Activated CD8-positive, alpha-beta T cell treated with anti-CD3 and anti-CD28 coated beads for 36 hours (primary cell): ENCODE measurements around the gene PAPOLB. TPM values are rescaled to one million over a fixed set of nuclear protein-coding genes. Genes with fewer than 3 reads are reported as not detected.

Experiments
- ATAC-seq: fragments of 200-7000 bp; cut with Tn5 transposase; one replicate; pipeline ENCODE4 v1.10.0; 2021; ENCODE audit warnings: mild to moderate bottlenecking, moderate library complexity
- CTCF ChIA-PET: fragments of 350-600 bp; sonication (Branson Sonifier 250); formaldehyde crosslinking; loops from one replicate; lab custom pipeline; 2021; ENCODE audit warnings: antibody characterized with exemption; lab: Charles Lee
- POLR2A ChIA-PET: fragments of 350-600 bp; sonication (Branson Sonifier 250); formaldehyde crosslinking; loops from one replicate; lab custom pipeline; 2021; ENCODE audit warnings: antibody characterized with exemption; lab: Charles Lee
- DNase-seq: peaks from one replicate; pipeline ENCODE4 v3.0.0-alpha.2; 2020
- H3K27ac Mint-ChIP-seq: one replicate; pipeline ENCODE4 v1.8.0; 2021; ENCODE audit warnings: mild to moderate bottlenecking, mixed read lengths
- H3K27me3 Mint-ChIP-seq: one replicate; pipeline ENCODE4 v1.8.0; 2021; ENCODE audit warnings: mixed read lengths
- H3K36me3 Mint-ChIP-seq: one replicate; pipeline ENCODE4 v1.8.0; 2021; ENCODE audit warnings: low read depth, mixed read lengths
- H3K4me1 Mint-ChIP-seq: one replicate; pipeline ENCODE4 v1.8.0; 2021; ENCODE audit warnings: low read depth, mixed read lengths
- H3K4me3 Mint-ChIP-seq: one replicate; pipeline ENCODE4 v1.8.0; 2021; ENCODE audit warnings: mild to moderate bottlenecking, moderate library complexity, mixed read lengths
- H3K9me3 Mint-ChIP-seq: one replicate; pipeline ENCODE4 v1.8.0; 2021; ENCODE audit warnings: mixed read lengths
- intact Hi-C: fragments of 100-400 bp; cut with micrococcal nuclease; formaldehyde crosslinking; loops from one replicate; pipeline ENCODE4 v1.10.0; 2022
- total RNA-seq, 2 experiments: library from RNA; stranded (reverse); gene quantifications; one replicate each; pipeline ENCODE4 v1.2.3, GENCODE V29; 2021
- TF ChIP-seq, protein P1 (sequence below): fragments of 200-600 bp; IDR thresholded peaks from one replicate; pipeline ENCODE4 v1.8.0; 2022; ENCODE audit warnings: antibody characterized with exemption, mild to moderate bottlenecking

The PAPOLB gene
- total RNA-seq, 2 experiments from 2014 or later, result not detected

DNA sequence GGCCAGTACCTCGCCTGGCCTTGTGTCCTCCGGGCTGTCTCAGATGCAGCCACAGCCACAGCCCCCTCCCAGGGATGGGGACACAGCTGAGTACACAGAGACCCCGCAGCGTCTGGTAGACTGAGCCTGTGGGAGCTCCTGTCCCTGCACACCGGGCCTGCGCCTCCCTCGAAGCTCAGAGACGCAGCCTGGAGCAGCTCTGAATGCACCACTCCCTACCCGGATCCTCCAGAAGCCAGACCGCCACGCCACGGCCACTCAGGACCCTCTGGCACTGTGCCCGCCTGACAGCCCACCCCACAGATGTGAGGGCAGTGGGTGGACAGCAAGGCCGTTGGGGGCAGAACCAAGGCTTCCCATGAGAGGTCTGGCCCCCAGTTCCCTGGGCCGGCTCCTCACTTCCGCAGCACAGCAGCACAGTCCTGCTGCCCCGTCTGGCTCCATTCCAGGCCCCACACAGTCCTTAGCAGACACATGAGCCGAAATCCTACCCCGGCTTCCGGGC is 40.8 kb downstream of the PAPOLB start:
- H3K4me3 Mint-ChIP-seq, result no peak overlapping the region
- ChIA-PET POLR2A (no interaction called here), CTCF (no interaction called here)
- H3K9me3 Mint-ChIP-seq, result no peaks in the 10 kb centered on the region
- no peaks in the 10 kb centered on the region for H3K36me3 Mint-ChIP-seq
- no peaks in the 10 kb centered on the region for H3K4me1 Mint-ChIP-seq
- no peak overlapping the region for H3K27ac Mint-ChIP-seq
- intact Hi-C loops, result no loop called here
- H3K27me3 Mint-ChIP-seq, result peaks cover 2% of the 10 kb centered on the region
- DNase-seq (no peak), ATAC-seq (no peak)
- TF ChIP-seq, protein P1, sequence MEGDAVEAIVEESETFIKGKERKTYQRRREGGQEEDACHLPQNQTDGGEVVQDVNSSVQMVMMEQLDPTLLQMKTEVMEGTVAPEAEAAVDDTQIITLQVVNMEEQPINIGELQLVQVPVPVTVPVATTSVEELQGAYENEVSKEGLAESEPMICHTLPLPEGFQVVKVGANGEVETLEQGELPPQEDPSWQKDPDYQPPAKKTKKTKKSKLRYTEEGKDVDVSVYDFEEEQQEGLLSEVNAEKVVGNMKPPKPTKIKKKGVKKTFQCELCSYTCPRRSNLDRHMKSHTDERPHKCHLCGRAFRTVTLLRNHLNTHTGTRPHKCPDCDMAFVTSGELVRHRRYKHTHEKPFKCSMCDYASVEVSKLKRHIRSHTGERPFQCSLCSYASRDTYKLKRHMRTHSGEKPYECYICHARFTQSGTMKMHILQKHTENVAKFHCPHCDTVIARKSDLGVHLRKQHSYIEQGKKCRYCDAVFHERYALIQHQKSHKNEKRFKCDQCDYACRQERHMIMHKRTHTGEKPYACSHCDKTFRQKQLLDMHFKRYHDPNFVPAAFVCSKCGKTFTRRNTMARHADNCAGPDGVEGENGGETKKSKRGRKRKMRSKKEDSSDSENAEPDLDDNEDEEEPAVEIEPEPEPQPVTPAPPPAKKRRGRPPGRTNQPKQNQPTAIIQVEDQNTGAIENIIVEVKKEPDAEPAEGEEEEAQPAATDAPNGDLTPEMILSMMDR, result no peak

DNA sequence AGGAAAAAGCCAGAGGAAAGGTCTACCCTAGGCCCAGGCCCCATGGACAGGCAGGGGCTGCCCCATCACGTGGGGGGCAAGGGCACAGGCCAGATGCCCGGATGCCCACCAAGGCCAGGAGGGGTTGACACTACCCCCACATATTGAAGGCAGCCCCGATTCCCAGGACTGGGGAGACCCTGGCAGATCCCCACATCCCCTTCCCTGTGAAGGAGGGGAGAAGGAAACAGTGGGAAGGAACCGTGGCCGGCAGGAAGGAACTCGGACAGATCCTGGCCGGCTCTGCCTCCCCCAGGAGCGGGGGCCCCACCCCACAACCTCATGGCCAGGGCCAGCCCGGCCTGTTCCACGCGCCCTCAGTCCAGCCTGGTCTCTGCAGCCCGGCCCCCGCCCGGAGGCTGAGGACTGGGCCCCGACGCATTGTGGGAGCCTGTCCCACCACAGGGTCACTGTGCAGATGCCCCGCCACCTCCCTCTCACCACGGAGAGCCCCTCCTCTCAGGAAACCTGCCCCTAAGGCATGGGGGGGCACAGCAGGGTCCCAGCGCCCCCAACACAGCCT is 41.3 kb downstream of the PAPOLB start:
- no peaks in the 10 kb centered on the region for H3K4me1 Mint-ChIP-seq
- H3K36me3 Mint-ChIP-seq, result no peaks in the 10 kb centered on the region
- H3K27me3 Mint-ChIP-seq, result peaks cover 2% of the 10 kb centered on the region
- DNase-seq, result no peak
- H3K27ac Mint-ChIP-seq, result no peak overlapping the region
- ATAC-seq, result no peak
- H3K9me3 Mint-ChIP-seq, result no peaks in the 10 kb centered on the region
- TF ChIP-seq, protein P1, result no peak
- ChIA-PET CTCF (no interaction called here), POLR2A (no interaction called here)
- intact Hi-C loops, result no loop called here
- H3K4me3 Mint-ChIP-seq, result no peak overlapping the region

DNA sequence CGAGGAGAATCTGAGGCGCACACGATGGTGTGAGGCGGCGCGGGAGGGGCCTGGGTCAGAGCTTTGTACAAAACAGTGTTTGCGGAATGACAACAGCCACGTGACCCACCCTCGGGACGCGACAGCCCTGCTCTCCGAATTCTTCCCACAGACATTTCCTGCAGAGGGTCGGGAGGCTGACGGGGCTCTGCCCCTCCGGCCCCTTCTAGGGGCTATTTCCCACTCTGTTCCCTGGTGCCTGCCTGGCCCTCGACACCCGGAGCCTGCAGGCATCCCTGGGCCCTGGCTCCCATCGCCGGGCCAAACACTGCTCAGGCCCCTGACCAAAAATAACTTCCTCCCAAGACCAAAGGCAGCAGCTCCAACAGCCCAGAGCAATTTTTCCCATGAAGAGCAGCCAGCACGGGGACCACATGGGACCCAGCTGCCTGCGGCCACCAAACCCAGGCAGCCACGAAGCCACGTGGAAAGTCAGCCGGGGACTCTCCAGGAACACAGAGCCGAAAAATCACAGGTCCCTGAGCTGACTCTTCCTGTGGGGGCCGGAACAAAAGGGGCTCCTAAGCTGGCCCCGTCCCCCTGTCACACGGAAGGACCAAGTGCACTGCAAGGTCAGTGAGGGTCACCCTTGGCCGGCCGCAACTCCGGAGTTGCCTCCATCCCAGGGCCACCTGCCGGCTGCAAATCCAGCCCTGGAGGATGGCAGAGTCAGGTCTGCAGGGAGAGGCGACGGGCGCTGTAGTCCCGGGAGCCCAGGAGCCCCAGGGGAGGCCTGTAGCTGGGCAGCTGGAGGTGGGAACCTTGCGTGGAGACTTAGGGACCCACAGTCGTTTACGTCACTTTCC is 42.0 kb downstream of the PAPOLB start:
- Mint-ChIP-seq H3K27me3 (peaks cover 2% of the 10 kb centered on the region), H3K9me3 (no peaks in the 10 kb centered on the region), H3K4me1 (no peaks in the 10 kb centered on the region), H3K27ac (no peak overlapping the region), H3K4me3 (no peak overlapping the region), H3K36me3 (no peaks in the 10 kb centered on the region)
- TF ChIP-seq, protein P1, result no peak
- ChIA-PET CTCF (no interaction called here), POLR2A (no interaction called here)
- intact Hi-C loops, result no loop called here
- ATAC-seq (no peak), DNase-seq (no peak)

DNA sequence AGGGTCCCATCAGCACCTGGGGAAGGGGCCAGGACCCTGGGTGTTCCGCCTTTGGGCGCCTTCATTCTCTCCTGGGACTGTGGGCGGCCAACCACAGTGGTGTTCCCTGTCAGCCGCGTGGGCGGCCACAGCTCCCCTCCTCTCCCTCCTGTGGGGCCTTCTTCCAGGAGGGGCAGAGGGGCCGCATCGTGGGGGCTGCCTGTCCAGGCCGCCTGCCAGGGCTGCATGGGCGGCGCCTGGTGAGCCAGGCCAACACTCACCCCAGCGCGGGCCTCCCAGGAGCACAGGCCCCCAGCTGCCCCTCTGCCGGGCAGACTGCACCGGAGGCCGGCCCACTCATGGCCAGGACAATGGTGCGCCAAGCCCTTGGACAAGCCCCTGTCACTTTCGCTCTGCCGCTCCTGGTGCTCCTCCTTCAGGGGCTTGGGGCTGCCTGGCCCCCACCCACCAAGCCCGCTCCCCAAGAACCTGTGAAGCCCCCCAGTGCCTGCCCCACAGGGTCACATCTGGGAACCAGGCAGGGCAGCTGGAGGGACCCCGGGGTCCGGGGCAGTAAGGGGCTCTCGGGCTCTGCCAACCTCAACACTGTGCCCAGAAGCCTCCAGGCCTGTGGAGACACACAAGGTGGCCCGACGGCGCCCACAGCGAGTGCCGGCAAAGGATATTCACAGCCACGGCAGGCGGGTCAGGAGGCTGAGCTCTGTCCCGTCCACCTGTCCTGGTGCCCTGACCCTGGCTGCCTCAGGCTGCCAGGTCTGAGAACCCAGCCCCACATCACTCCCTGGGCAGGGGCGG is 43.6 kb downstream of the PAPOLB start:
- Mint-ChIP-seq H3K9me3 (no peaks in the 10 kb centered on the region), H3K27me3 (peaks cover 8% of the 10 kb centered on the region), H3K36me3 (no peaks in the 10 kb centered on the region), H3K4me3 (no peak overlapping the region), H3K27ac (no peak overlapping the region), H3K4me1 (no peaks in the 10 kb centered on the region)
- POLR2A ChIA-PET, result no interaction called here
- DNase-seq (no peak), ATAC-seq (no peak)
- TF ChIP-seq, protein P1, result no peak
- intact Hi-C loops, result no loop called here
- CTCF ChIA-PET, result no interaction called here
